Measurements from ENCODE around the gene UGT1A9. TPM values are rescaled to one million over a fixed set of nuclear protein-coding genes. Genes with fewer than 3 reads are reported as not detected.

Gene UGT1A9
- total and polyA plus RNA-seq, 2 of the 13 experiments (the other 11 are each of a cell fraction or from before 2014, with no cell fraction given), result 0.07 TPM; not detected in 1

- TF ChIP-seq, protein P1, sequence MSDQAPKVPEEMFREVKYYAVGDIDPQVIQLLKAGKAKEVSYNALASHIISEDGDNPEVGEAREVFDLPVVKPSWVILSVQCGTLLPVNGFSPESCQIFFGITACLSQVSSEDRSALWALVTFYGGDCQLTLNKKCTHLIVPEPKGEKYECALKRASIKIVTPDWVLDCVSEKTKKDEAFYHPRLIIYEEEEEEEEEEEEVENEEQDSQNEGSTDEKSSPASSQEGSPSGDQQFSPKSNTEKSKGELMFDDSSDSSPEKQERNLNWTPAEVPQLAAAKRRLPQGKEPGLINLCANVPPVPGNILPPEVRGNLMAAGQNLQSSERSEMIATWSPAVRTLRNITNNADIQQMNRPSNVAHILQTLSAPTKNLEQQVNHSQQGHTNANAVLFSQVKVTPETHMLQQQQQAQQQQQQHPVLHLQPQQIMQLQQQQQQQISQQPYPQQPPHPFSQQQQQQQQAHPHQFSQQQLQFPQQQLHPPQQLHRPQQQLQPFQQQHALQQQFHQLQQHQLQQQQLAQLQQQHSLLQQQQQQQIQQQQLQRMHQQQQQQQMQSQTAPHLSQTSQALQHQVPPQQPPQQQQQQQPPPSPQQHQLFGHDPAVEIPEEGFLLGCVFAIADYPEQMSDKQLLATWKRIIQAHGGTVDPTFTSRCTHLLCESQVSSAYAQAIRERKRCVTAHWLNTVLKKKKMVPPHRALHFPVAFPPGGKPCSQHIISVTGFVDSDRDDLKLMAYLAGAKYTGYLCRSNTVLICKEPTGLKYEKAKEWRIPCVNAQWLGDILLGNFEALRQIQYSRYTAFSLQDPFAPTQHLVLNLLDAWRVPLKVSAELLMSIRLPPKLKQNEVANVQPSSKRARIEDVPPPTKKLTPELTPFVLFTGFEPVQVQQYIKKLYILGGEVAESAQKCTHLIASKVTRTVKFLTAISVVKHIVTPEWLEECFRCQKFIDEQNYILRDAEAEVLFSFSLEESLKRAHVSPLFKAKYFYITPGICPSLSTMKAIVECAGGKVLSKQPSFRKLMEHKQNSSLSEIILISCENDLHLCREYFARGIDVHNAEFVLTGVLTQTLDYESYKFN (CRISPR knock-in tag; conservative IDR thresholded peaks at IDR 0.05), result no peak
- TF ChIP-seq UBTF (CRISPR knock-in tag; IDR thresholded peaks at IDR 0.05) (no peak), NFE2L2 (IDR thresholded peaks at IDR 0.05; ENCODE audit: low read length) (no peak), ATRX (CRISPR knock-in tag; IDR thresholded peaks at IDR 0.05; ENCODE audit: borderline replicate concordance) (no peak)
These were observed 100.5 kb downstream of the UGT1A9 start (continued) for GRCh38 chr2:233772153-233772552.

DNA sequence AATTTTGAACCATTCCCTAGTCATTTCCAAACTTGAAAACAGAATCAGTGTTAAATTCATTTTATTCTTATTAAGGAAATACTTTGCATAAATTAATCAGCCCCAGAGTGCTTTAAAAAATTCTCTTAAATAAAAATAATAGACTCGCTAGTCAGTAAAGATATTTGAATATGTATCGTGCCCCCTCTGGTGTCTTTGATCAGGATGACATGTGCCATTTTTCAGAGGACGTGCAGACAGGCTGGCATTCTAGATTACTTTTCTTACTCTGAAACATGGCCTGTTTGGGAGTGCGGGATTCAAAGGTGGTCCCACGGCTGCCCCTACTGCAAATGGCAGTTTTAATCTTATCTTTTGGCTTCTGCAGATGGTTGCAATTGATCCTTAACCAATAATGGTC is 100.9 kb downstream of the UGT1A9 start:
- no peak for ATAC-seq
- intact Hi-C loops (cut with micrococcal nuclease; ENCODE audit: unreplicated experiment) (no loop called here), in situ Hi-C loops (cut with HindIII; ENCODE audit: extremely low pct_ligation_motif_present, low pct_unique_long_range_greater_than_20kb) (no loop called here)
- H3K9me3 ChIP-seq (ENCODE audit: low read length), result peaks cover 5% of the 10 kb centered on the region; the same call in 1 of the 2 replicates
- H3K27me3 ChIP-seq (ENCODE audit: control insufficient read depth in 1 of 2, insufficient read depth in 2 of 2, low read length in 2 of 2), result peaks cover 1 to 44% of the 10 kb centered on the region in 2 experiments; a peak in 4 of 5 replicates
- H3K4me2 ChIP-seq (ENCODE audit: low read depth, low read length), result no peak overlapping the region
- no peak for FAIRE-seq
- TF ChIP-seq HDAC6 (IDR thresholded peaks at IDR 0.05; ENCODE audit: low read depth, low read length), result no peak
- TF ChIP-seq CENPT (CRISPR knock-in tag; IDR thresholded peaks at IDR 0.05; ENCODE audit: low read depth), result no peak
- no peak for TF ChIP-seq KMT2B (CRISPR knock-in tag; IDR thresholded peaks at IDR 0.05)
- no TSS peak for BruUV-seq (replicated peaks)
- DNase-seq (ENCODE audit: low spot score), result no peak
- H3K79me2 ChIP-seq (ENCODE audit: insufficient read depth, low read length), result no peaks in the 10 kb centered on the region
- H3K4me3 ChIP-seq (replicated peaks in 1 of 3; ENCODE audit: insufficient read depth in 1 of 3, low read depth in 2 of 3, low read length in 3 of 3), result no peak overlapping the region
- no peak overlapping the region for H3K27ac ChIP-seq (ENCODE audit: extremely low read length, insufficient read depth, low read length)
- H2AFZ ChIP-seq (ENCODE audit: low read length), result no peak overlapping the region
- no peak overlapping the region for H3K9ac ChIP-seq (ENCODE audit: insufficient read depth, low read depth, low read length)
- no peaks in the 10 kb centered on the region for H3K4me1 ChIP-seq (ENCODE audit: insufficient read depth, low read length)
- H4K20me1 ChIP-seq (ENCODE audit: insufficient read depth, low read length), result no peaks in the 10 kb centered on the region
- POLR2A ChIA-PET, result no interaction called here
- H3K36me3 ChIP-seq (replicated peaks in 1 of 2; ENCODE audit: control insufficient read depth in 1 of 2, insufficient read depth in 2 of 2, low read length in 2 of 2), result no peaks in the 10 kb centered on the region
- CTCF ChIA-PET (ENCODE audit: low intra/inter-chr PET ratio, low total read pairs), result no interaction called here
- WGBS (ENCODE audit: low lambda C conversion rate), result 59% methylated on average over 5 of the region's 5 CpGs
